NCI-H2196 treated with DMSO at 0.1 percent for 48 hours (cell line): Measurements from ENCODE around the gene VWCE.
"Not testable (repeated sequence)": the region's sequence is repeated elsewhere in the genome, so short reads cannot be mapped to it uniquely, and the experiment has no call there.

ENCODE experiments used
- DNase-seq: peaks from one replicate; lab custom pipeline; 2025; ENCODE audit not compliant: unreplicated experiment; lab: John Stamatoyannopoulos, UW

VWCE gene

DNA sequence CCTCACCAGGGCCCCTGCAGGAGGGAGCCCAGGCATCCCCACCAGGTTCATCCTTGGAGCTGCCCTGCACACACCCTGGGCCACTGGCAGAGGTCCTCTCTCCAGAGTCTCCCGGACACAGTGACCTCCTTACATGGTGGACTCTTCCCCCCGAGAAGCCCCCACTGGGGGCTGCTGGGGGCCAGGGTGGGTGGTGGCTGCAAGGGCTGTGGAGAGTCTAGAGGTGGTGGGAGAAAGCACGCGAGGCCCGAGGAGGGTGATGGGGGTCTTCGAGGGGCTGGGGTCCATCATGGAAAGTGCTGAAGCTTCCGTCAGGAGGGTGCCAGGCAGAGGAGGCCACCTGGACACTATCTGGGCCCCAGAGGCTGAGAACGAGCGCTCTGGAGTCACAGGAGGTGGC is 36.6 kb downstream of the VWCE start:
- no peak for DNase-seq

DNA sequence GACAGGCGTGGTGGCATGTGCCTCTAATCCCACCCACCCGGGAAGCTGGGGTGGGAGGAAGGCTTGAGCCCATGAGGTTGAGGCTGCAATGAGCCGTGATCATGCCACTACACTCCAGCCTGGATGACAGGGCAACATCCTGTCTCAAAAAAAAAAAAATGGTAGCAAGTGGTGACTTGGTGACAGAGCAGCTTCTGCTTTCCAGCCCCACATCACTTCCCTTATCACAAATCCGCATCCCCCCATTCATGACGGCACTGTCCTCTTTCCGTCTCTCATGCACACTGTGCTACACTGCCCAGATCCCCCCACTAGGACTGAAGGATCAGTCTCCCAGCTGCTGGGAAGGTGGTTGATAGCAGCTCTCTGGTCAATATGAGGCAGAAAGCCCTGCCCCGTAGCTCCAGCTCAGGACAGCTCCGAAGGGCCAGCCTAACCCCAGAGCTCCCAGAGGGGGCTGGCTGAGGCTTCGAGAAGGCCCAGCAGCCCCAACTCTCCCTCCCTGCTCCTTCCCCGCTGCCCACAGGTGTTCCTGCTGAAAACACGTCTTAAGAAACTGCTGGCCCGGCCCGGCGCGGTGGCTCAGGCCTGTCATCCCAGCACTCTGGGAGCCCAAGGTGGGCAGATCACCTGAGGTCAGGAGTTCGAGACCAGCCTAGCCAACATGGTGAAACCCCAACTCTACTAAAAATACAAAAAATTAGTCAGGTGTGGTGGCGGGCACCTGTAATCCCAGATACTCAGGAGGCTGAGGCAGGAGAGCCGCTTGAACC is 38.2 kb downstream of the VWCE start:
- DNase-seq: no peak

DNA sequence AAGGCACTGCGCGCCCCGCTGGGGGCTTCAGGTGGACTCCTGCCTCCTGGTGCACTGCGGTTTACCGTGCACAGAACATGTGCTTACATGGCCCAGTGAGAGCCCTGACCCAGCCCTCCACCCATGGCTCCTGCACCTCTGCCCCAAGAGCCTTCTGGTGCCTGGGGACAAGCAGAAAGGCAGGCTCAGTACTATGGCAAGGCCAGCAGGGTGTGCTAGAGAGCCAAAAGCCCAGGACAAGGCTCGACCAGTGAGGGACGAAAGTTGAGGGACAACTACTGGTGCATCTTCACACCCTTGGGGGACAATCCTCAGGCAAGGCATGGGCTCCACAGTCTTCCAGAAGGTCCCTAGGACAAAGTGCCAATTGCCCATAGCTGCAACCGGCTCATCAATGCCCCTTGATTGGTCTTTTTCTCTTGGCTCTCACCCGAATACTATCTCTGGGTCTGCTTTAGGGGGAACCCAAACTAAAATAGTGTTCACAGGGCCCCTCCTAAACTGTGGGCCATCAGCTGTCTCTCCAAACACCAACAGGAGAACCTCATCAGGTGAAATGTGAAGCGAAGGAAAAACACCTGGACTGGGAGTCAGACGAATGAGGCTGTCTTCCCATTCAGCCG is 40.6 kb downstream of the VWCE start:
- DNase-seq: peak; percentile 53

DNA sequence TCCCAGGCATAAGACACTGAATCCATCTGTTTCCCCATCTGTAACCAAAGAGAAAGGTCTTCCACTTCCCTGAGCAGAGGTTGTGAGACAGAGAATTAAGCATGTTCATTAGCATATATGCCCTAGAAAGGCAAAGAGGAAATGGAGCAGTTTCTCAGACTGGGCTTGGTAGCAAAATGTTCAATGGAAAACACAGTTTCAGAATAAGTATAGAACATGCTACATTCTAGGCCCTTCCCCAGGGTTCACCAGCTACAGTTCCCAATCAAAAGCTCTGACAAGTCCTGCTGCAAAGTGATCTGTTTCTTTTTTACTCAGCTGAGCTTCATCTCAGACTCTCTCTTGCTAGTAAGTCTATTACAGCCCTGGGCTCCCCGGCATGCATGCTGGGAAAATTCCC is 42.8 kb downstream of the VWCE start:
- DNase-seq: not testable (repeated sequence)

DNA sequence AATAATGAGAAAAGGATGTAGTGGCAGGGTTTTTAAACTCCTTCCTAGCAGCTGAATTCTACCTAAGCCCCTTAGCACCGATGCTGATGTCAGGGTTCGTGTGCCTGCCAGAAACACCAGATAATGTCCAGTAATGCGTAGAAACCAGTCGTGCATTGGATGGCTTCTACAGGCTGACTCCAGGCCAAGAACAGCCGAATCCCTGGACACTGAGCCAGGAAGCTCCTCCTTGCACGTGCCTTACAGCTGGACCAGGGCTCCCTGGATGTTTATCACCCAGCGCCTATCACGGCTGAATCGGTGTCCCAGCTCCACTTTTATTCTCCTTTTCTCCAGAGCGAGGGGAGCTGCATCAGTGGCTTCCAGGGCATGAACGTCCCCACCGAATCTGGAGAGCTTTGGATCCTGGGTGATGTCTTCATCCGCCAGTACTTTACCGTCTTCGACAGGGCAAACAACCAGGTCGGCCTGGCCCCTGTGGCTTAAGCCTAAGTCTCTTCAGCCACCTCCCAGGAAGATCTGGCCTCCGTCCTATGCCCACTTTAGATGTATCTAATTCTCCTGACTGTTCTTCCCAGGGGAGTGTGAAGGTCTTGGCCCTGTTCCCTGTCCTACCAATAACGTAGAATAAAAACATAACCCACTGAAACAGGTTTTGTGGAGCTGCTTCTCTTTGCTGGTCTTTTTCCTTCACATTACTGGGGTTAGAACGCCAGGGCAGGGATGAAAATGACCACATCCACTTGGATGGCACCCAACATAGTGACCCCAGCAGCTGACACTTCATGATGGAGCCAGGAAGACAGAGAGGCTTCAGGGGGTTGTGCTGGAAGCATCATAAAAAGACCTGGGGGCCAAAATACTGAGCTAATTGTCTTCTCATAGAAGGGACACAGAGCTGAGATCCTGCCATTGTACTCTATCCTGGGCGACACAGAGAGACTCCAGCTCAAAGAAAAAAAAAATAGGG is 44.0 kb downstream of the VWCE start:
- not testable (repeated sequence) for DNase-seq

DNA sequence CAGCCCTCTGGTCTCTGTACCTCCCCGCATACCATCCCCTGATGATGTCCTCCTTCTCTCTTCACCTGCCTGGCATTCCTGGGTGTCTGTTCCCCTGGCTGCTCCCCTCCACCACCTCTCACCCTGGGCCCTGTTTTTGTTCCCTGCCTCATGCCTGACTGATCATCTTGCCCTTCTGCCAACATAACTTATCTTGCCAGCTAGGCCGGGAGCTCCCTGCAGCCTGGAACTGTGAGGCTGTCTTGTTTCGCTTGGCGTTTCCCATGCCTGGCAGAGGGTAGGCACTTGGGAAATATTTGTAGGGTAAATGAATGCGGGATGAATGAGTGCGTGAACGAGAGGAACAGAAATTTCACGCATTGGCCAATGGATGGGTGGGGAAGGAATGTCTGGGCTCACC is 45.9 kb downstream of the VWCE start:
- not testable (repeated sequence) for DNase-seq

DNA sequence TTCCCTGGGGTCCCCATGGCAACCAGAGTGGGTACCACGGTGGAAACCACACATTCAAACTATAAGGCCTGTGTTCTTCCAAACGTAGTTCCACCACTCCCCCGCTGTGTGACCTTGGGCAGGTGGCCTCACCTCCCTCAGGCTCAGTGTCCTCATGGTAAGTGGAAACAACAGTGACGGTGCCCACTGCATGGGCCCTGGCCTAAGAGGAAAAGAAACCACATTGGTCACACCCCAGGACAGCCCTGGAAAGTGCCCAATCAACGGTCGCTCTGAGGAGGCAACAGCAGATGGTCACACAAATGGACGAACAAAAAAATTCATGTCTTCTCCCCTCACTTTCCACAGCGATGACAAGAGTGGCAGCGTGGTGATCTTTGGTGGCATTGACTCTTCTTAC is 47.0 kb downstream of the VWCE start:
- DNase-seq: not testable (repeated sequence)

DNA sequence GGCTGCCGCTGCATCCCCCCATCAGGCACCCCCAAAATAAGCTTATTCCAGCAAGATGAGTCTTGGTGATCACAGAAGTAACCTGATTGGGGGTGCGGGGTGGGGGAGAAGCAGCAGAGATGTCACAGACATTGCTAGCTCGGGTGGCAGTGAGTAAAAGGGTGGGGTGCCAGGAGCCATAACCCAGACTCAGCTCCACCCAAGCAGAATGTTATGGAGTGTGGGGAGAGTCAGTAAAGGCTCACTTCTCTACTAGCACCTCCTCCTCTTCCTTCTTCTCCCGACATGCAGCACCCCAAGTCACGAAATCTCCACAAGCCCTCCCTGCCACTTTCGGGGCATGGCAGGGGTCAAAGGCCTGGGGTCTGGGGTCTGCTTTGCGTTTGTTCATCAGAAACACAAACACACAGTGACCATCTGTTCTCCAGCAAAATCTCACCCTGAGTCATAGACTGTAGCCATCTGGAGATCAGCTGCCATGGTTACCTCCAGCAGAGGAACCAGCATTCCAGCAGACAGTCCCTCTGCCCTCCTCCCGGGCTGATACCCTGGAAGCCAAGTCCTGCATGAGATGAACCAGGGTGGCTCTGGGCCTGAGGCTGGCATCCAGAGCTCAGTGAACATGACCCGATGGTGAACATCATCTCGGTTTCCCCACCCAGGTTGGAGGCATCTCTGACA is 49.7 kb downstream of the VWCE start:
- DNase-seq: not testable (repeated sequence)

DNA sequence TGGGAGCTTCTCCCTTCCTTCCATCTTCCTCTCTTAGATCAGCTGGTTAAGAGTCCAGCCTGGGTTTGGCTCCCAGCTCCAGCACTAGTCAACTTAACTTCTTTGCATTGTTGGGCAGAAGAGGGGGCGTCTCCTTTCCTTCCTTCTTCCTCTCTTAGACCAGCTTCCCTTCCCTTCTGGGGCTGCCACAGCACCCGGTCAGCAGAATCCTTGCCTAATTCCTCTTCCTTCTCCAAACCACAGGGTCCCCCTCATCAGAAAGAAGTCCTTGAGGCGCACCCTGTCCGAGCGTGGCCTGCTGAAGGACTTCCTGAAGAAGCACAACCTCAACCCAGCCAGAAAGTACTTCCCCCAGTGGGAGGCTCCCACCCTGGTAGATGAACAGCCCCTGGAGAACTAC is 53.6 kb downstream of the VWCE start:
- not testable (repeated sequence) for DNase-seq

DNA sequence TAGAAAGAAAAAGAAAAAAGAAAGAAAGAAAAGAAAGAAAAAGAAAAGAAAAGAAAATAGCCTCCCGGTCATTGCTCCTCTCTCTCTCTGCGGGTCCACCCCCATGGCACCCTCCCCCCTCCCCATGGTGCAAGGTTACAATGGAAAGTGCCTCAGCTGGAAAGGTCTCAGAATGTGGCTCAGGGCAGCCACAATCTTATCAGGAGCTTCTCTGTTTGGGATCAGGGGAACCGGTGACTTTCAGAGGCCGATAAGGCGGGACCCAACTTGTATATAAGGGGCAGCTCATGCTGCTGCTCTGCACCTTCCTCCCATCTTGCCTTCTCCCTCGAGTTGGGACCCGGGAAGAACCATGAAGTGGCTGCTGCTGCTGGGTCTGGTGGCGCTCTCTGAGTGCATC is 54.2 kb downstream of the VWCE start, which contains the start of gene PGA5:
Gene PGA5, plus strand, starts transcription at position 301 of the 400 bp plus-strand sequence. Its CDS starts 52 bp downstream, at position 353.
- DNase-seq: not testable (repeated sequence)

DNA sequence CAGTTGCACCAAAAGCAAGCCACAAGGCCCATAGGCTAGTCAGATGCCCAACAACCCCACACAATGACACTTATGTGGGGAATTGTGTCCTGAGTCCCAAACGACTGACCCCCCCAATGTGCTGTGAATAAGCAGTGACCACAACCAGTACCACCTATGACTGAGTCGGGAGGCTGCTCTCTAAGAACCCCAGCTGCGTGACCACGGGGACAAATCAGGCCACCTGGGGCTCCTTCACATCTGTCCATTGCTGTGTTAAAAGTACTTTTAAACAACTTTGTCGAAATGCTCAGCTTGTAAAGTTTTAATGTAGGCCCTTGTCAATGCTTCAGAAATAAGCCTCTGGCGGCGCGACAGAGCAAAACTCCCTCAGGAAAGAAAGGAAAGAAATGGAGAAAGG is 54.8 kb downstream of the VWCE start:
- not testable (repeated sequence) for DNase-seq

DNA sequence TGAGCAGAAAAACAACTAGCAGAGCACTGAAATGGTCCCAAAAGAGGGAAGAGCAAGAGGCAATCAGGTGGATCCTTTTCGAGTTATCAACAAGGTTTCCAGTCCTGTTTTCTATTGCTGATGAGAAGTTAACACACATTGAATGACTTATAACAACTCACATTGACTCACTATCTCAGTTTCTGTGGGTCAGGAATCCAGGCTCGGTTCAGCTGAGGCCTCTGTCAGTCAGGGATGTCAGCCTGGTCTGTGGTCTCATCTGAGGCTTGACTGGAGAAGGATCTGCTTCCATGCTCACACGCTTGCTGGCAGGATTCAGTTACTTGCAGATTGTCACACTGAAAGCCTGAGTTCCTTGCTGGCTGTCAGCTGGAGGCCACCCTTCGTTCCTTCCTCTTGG is 58.0 kb downstream of the VWCE start:
- DNase-seq: not testable (repeated sequence)

DNA sequence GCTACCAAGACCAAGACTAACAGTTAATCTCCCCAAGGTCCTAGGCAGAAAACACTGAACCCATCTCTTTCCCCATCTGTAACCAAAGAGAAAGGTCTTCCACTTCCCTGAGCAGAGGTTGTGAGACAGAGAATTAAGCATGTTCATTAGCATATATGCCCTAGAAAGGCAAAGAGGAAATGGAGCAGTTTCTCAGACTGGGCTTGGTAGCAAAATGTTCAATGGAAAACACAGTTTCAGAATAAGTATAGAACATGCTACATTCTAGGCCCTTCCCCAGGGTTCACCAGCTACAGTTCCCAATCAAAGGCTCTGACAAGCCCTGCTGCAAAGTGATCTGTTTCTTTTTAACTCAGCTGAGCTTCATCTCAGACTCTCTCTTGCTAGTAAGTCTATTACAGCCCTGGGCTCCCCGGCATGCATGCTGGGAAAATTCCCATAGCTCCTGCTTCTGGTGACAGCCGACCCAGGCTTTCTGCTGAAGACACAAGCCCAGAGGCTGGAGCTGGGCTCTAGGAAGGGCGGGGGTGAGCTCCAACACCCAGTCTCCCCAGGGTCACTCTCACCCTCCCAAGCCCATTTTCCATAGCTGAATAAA is 62.5 kb downstream of the VWCE start:
- not testable (repeated sequence) for DNase-seq

DNA sequence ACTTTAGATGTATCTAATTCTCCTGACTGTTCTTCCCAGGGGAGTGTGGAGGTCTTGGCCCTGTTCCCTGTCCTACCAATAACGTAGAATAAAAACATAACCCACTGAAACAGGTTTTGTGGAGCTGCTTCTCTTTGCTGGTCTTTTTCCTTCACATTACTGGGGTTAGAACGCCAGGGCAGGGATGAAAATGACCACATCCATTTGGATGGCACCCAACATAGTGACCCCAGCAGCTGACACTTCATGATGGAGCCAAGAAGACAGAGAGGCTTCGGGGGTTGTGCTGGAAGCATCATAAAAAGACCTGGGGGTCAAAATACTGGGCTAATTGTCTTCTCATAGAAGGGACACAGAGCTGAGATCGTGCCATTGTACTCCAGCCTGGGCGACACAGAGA is 63.5 kb downstream of the VWCE start:
- not testable (repeated sequence) for DNase-seq

DNA sequence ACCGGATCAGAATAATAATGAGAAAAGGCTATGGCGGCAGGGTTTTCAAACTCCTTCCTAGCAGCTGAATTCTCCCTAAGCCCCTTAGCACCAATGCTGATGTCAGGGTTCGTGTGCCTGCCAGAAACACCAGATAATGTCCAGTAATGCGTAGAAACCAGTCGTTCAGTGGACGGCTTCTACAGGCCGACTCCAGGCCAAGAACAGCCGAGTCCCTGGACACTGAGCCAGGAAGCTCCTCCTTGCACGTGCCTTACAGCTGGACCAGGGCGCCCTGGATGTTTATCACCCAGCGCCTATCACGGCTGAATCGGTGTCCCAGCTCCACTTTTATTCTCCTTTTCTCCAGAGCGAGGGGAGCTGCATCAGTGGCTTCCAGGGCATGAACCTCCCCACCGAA is 64.1 kb downstream of the VWCE start:
- not testable (repeated sequence) for DNase-seq

DNA sequence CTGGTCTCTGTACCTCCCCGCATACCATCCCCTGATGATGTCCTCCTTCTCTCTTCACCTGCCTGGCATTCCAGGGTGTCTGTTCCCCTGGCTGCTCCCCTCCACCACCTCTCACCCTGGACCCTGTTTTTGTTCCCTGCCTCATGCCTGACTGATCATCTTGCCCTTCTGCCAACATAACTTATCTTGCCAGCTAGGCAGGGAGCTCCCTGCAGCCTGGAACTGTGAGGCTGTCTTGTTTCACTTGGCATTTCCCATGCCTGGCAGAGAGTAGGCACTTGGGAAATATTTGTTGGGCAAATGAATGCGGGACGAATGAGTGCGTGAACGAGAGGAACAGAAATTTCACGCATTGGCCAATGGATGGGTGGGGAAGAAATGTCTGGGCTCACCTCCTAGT is 65.7 kb downstream of the VWCE start:
- DNase-seq: not testable (repeated sequence)

DNA sequence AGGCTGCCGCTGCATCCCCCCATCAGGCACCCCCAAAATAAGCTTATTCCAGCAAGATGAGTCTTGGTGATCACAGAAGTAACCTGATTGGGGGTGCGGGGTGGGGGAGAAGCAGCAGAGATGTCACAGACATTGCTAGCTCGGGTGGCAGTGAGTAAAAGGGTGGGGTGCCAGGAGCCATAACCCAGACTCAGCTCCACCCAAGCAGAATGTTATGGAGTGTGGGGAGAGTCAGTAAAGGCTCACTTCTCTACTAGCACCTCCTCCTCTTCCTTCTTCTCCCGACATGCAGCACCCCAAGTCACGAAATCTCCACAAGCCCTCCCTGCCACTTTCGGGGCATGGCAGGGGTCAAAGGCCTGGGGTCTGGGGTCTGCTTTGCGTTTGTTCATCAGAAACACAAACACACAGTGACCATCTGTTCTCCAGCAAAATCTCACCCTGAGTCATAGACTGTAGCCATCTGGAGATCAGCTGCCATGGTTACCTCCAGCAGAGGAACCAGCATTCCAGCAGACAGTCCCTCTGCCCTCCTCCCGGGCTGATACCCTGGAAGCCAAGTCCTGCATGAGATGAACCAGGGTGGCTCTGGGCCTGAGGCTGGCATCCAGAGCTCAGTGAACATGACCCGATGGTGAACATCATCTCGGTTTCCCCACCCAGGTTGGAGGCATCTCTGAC is 68.5 kb downstream of the VWCE start:
- DNase-seq: not testable (repeated sequence)

DNA sequence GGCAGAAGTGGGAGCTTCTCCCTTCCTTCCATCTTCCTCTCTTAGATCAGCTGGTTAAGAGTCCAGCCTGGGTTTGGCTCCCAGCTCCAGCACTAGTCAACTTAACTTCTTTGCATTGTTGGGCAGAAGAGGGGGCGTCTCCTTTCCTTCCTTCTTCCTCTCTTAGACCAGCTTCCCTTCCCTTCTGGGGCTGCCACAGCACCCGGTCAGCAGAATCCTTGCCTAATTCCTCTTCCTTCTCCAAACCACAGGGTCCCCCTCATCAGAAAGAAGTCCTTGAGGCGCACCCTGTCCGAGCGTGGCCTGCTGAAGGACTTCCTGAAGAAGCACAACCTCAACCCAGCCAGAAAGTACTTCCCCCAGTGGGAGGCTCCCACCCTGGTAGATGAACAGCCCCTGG is 72.4 kb downstream of the VWCE start:
- not testable (repeated sequence) for DNase-seq

DNA sequence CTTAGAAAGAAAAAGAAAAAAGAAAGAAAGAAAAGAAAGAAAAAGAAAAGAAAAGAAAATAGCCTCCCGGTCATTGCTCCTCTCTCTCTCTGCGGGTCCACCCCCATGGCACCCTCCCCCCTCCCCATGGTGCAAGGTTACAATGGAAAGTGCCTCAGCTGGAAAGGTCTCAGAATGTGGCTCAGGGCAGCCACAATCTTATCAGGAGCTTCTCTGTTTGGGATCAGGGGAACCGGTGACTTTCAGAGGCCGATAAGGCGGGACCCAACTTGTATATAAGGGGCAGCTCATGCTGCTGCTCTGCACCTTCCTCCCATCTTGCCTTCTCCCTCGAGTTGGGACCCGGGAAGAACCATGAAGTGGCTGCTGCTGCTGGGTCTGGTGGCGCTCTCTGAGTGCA is 73.1 kb downstream of the VWCE start, which contains the start of gene PGA4:
Gene PGA4, plus strand, starts transcription at position 301 of the 400 bp plus-strand sequence. Its CDS starts 54 bp downstream, at position 355.
- not testable (repeated sequence) for DNase-seq

DNA sequence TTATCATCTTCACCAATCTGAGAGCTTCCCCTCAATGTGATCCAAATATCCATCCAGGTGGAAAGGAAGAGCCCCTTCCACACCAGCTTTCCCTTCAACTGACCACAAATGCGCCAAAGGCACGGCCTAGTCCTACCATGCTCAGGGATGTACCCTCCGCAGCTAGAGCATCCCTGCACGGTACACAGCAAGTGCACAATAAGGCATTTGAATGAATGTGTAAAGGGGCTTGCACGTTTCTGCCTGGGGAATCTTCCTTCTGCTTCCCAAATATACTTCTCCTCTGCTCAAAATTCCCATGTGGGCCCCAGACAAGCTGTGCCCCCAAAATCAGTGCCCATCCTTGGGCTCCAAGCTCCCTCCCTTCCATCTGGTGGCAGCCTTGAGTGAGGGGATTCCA is 76.1 kb downstream of the VWCE start:
- DNase-seq: not testable (repeated sequence)
